IMR-90 (cell line): Measurements from ENCODE around the gene AAK1.

ENCODE experiments used
- CTCF ChIP-seq: conservative IDR thresholded peaks from 2 replicates; pipeline ENCODE4 v1.5.1; 2012; ENCODE audit warnings: mild to moderate bottlenecking, low read depth, low read length, improper control_type of control experiment
- RAD21 ChIP-seq: IDR thresholded peaks from 2 replicates; pipeline ENCODE4 v1.6.1; 2012; ENCODE audit warnings: low read length, improper control_type of control experiment

GRCh38 chr2:69482471-69482870, 161.1 kb downstream of the AAK1 start:
- TF ChIP-seq RAD21 = no peak
- TF ChIP-seq CTCF = no peak
